Measurements from ENCODE around the gene CPLANE1.

DNA sequence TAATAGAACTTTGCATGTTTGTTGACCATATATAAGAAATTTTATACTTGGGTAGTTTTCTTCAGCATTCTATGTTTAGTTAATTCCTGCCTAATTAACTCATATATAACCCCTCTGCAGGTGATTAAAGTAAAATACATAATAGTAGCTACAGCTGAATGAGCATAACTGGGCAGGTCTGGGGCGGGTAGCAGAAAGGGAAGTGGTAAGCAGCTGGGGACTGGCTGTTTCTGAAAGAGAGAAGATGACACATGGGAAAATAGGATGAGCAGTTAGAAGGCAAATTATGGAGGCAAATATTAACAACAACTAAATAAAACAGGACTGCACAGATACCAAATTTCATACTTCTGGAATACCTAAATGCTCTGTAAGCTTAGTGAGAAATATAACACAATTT is 128.1 kb downstream of the CPLANE1 start:
- TF ChIP-seq POLR2A (IDR thresholded peaks at IDR 0.05): no peak
- TF ChIP-seq, protein P1, sequence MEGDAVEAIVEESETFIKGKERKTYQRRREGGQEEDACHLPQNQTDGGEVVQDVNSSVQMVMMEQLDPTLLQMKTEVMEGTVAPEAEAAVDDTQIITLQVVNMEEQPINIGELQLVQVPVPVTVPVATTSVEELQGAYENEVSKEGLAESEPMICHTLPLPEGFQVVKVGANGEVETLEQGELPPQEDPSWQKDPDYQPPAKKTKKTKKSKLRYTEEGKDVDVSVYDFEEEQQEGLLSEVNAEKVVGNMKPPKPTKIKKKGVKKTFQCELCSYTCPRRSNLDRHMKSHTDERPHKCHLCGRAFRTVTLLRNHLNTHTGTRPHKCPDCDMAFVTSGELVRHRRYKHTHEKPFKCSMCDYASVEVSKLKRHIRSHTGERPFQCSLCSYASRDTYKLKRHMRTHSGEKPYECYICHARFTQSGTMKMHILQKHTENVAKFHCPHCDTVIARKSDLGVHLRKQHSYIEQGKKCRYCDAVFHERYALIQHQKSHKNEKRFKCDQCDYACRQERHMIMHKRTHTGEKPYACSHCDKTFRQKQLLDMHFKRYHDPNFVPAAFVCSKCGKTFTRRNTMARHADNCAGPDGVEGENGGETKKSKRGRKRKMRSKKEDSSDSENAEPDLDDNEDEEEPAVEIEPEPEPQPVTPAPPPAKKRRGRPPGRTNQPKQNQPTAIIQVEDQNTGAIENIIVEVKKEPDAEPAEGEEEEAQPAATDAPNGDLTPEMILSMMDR (IDR thresholded peaks at IDR 0.05): no peak
- no peak for TF ChIP-seq POLR2AphosphoS5 (IDR thresholded peaks at IDR 0.05)
- TF ChIP-seq EP300 (IDR thresholded peaks at IDR 0.05; ENCODE audit: low read depth): no peak

Data from transverse colon (tissue), 4 donors.